Tibial nerve (tissue), 4 donors: ENCODE data around the gene SPATA17. TPM values are rescaled to one million over a fixed set of nuclear protein-coding genes. Genes with fewer than 3 reads are reported as not detected.

Source experiments
- DNase-seq, 2 donors: peaks; one replicate each; pipeline ENCODE4 v3.0.0-alpha.2; 2019; ENCODE audit warnings: low spot score in 2 of 2
- H3K27ac ChIP-seq, 4 donors: fragments of 200-600 bp; sonication (generic) in 3 of 4; one replicate each; pipeline ENCODE4 v1.5.1; 2017 to 2019; ENCODE audit warnings: mild to moderate bottlenecking in 1 of 4
- H3K27me3 ChIP-seq, 2 donors: fragments of 200-600 bp; sonication (generic) in 1 of 2; one replicate each; pipeline versions ENCODE4 v1.5.1 to v1.6.0; 2017 to 2019
- H3K36me3 ChIP-seq, 3 donors: fragments of 200-600 bp; sonication (generic); one replicate each; pipeline ENCODE4 v1.5.1; 2018 to 2019
- H3K4me1 ChIP-seq, 4 donors: fragments of 200-600 bp; sonication (generic) in 3 of 4; one replicate each; pipeline ENCODE4 v1.5.1; 2017 to 2019
- H3K4me3 ChIP-seq, 4 donors: fragments of 200-600 bp; sonication (generic) in 3 of 4; one replicate each; pipeline ENCODE4 v1.5.1; 2017 to 2019; ENCODE audit warnings: mild to moderate bottlenecking in 1 of 4, moderate library complexity in 1 of 4
- H3K9me3 ChIP-seq, 4 donors: fragments of 200-600 bp; sonication (generic) in 3 of 4; one replicate each; pipeline ENCODE4 v1.5.1; 2017 to 2019
- EP300 ChIP-seq, 2 donors: sonication (generic); formaldehyde crosslinking; IDR thresholded peaks; one replicate each; pipeline ENCODE4 v1.6.1; 2017; ENCODE audit warnings: antibody characterized with exemption in 2 of 2, mild to moderate bottlenecking in 1 of 2
- POLR2A ChIP-seq, 2 donors: fragments of 450-650 bp; IDR thresholded peaks; one replicate each; pipeline ENCODE4 v1.6.1; 2017; ENCODE audit warnings: antibody characterized with exemption in 2 of 2, mild to moderate bottlenecking in 2 of 2, moderate library complexity in 2 of 2
- WGBS, 2 donors: methylation state at CpG; one replicate each; pipeline ENCODE4 v1.1.5; 2018; 5-methylcytosine and 5-hydroxymethylcytosine counted together
- total RNA-seq, 4 donors: library from RNA; depleted of rRNA; stranded (reverse); fragments of >200 nt; gene quantifications; one replicate each; pipeline ENCODE4 v1.1.0, GENCODE V29; 2016
- TF ChIP-seq, protein P1 (sequence below), 5 experiments: fragments of 200-600 bp in 3 of 5; fragments of 450-650 bp in 2 of 5; sonication (generic) in 3 of 5; IDR thresholded peaks; one replicate each; pipeline ENCODE4 v1.5.1; 2016 to 2019; ENCODE audit warnings: antibody characterized with exemption in 5 of 5, mild to moderate bottlenecking in 3 of 5, moderate library complexity in 2 of 5

SPATA17 gene
- total RNA-seq, 4 donors from 2014 or later: 0.44 to 1.5 (median 0.91) TPM

DNA sequence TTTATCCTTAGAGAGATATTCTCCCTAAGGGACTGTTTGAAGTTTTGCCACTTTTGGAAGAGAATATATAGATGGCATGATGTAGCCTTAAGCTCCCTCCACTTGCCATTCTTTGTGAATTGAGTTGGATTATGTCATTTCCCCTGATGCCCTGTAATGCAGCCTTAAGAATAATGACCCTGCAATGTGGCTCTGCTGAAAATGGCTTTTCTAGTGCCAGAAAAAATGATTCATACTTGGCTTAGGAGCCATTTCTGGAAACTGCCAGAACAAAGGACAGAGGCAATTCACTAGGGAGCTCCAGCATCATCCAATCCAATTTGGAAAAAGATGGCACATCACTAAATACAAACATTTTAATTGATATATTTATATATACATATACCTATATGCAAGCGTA lies 265.3 kb downstream of the SPATA17 start:
- no peaks in the 10 kb centered on the region for H3K9me3 ChIP-seq
- H3K27ac ChIP-seq: no peak overlapping the region
- H3K27me3 ChIP-seq: no peaks in the 10 kb centered on the region
- peaks cover 0 to 9% (median 0%) of the 10 kb centered on the region in 4 donors for H3K4me1 ChIP-seq
- H3K4me3 ChIP-seq: no peak overlapping the region
- TF ChIP-seq POLR2A (IDR thresholded peaks at IDR 0.05) (no peak), EP300 (IDR thresholded peaks at IDR 0.05) (peak in 1 of 2 donors; percentile 28)
- TF ChIP-seq, protein P1, sequence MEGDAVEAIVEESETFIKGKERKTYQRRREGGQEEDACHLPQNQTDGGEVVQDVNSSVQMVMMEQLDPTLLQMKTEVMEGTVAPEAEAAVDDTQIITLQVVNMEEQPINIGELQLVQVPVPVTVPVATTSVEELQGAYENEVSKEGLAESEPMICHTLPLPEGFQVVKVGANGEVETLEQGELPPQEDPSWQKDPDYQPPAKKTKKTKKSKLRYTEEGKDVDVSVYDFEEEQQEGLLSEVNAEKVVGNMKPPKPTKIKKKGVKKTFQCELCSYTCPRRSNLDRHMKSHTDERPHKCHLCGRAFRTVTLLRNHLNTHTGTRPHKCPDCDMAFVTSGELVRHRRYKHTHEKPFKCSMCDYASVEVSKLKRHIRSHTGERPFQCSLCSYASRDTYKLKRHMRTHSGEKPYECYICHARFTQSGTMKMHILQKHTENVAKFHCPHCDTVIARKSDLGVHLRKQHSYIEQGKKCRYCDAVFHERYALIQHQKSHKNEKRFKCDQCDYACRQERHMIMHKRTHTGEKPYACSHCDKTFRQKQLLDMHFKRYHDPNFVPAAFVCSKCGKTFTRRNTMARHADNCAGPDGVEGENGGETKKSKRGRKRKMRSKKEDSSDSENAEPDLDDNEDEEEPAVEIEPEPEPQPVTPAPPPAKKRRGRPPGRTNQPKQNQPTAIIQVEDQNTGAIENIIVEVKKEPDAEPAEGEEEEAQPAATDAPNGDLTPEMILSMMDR (IDR thresholded peaks at IDR 0.05): no peak
- no peaks in the 10 kb centered on the region for H3K36me3 ChIP-seq
- no peak for DNase-seq
- 34 to 58% methylated on average over 1 of the region's 1 CpG for WGBS, 2 donors

DNA sequence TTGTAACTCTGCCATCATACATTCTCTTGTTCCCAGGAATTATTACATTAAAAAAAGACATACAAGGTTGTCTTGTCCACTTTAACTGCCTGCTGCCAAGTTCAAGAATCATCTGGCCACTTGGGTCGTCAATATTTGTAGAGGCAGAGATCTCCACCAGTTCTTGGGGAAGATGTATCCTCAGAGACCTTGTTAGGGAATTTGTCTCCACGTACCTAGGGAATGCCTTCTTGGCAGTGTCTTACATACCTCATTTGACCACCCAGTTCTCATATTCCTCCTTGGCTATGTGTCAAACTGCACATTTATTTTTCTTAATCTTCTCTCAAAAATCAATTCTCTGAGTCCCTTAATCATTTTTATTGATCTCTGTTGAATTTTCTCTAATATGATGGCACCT lies 266.0 kb downstream of the SPATA17 start:
- H3K4me3 ChIP-seq: no peak overlapping the region
- WGBS, 2 donors: 49 to 53% methylated on average over 2 of the region's 2 CpGs
- no peaks in the 10 kb centered on the region for H3K9me3 ChIP-seq
- no peak for TF ChIP-seq POLR2A (IDR thresholded peaks at IDR 0.05)
- TF ChIP-seq EP300 (IDR thresholded peaks at IDR 0.05): no peak
- TF ChIP-seq, protein P1 (IDR thresholded peaks at IDR 0.05): no peak
- no peak for DNase-seq
- peaks cover 0 to 9% (median 0%) of the 10 kb centered on the region in 4 donors for H3K4me1 ChIP-seq
- no peaks in the 10 kb centered on the region for H3K27me3 ChIP-seq
- H3K27ac ChIP-seq: no peak overlapping the region
- H3K36me3 ChIP-seq: no peaks in the 10 kb centered on the region

DNA sequence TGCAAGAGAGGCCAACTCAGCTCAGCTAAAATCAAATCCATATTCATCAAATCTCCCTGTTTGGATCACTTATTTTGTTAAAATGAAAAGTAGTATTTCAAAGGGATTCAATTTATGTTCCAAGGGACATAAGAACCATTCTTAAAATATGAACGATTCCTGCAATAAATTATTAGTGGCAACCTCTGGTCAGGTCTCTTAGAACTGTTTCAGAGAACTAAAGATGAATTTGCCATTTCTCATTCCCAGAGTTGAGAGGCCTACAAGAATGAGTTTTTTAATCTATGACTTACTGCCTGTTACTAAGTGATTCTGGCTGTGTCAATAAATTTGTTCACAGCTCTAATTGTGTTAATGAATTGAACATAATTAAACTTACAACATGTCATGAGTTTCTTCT lies 268.5 kb downstream of the SPATA17 start:
- no peak overlapping the region for H3K27ac ChIP-seq
- DNase-seq: no peak
- TF ChIP-seq POLR2A (IDR thresholded peaks at IDR 0.05) (no peak), EP300 (IDR thresholded peaks at IDR 0.05) (no peak)
- TF ChIP-seq, protein P1 (IDR thresholded peaks at IDR 0.05): no peak
- WGBS, 2 donors: 38 to 55% methylated on average over 1 of the region's 1 CpG
- H3K4me3 ChIP-seq: no peak overlapping the region
- peaks cover 0 to 9% (median 0%) of the 10 kb centered on the region in 4 donors for H3K4me1 ChIP-seq
- no peaks in the 10 kb centered on the region for H3K36me3 ChIP-seq
- no peaks in the 10 kb centered on the region for H3K9me3 ChIP-seq
- H3K27me3 ChIP-seq: no peaks in the 10 kb centered on the region

DNA sequence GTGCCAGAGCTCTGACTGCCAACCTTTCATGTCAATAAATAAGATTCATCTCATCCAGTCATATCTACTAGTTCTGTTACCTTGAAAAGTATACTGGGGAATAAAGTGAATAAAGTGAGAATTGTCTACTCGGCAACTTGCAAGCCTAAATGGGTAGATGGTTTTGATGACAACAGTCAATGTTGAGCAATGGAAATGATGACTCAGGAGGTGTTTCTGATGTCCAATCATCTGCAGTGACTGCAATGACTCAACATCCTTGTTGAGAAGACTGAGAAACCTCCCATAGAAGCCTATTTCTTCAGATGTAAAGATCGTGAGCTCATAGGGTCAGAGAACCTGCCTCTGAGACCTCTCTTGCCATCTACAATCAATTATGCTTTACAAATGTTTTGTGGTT lies 276.4 kb downstream of the SPATA17 start:
- no peak overlapping the region for H3K4me3 ChIP-seq
- WGBS, 2 donors: 68 to 89% methylated on average over 2 of the region's 2 CpGs
- TF ChIP-seq EP300 (IDR thresholded peaks at IDR 0.05): no peak
- TF ChIP-seq, protein P1 (IDR thresholded peaks at IDR 0.05): no peak
- TF ChIP-seq POLR2A (IDR thresholded peaks at IDR 0.05): no peak
- no peak overlapping the region for H3K27ac ChIP-seq
- no peaks in the 10 kb centered on the region for H3K36me3 ChIP-seq
- no peaks in the 10 kb centered on the region for H3K27me3 ChIP-seq
- no peak for DNase-seq
- H3K4me1 ChIP-seq: no peaks in the 10 kb centered on the region
- no peaks in the 10 kb centered on the region for H3K9me3 ChIP-seq

DNA sequence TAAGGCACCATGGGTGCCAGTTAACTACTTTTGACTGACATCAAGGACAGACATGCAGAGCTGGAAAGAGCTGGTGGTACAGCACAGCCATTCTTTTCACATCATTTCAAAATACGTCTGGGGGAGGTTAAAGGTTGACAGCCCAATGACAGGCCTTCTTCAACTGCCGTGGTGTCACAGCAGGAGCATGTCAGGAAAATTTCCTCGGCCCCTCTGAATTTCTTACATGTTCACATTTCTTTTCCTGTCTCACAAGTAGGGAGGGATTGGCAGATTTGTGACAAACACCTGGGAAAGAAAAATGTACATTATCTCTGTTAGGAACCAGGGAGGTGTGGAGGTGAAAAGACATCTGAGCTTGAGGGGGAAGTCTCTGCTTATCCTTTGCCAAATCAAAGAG lies 279.1 kb downstream of the SPATA17 start:
- Histone ChIP-seq H3K36me3 (no peaks in the 10 kb centered on the region), H3K4me3 (no peak overlapping the region), H3K4me1 (no peaks in the 10 kb centered on the region), H3K9me3 (no peaks in the 10 kb centered on the region), H3K27ac (no peak overlapping the region), H3K27me3 (no peaks in the 10 kb centered on the region)
- 46 to 50% methylated on average over 3 of the region's 3 CpGs for WGBS, 2 donors
- DNase-seq: no peak
- TF ChIP-seq EP300 (IDR thresholded peaks at IDR 0.05): no peak
- TF ChIP-seq, protein P1 (IDR thresholded peaks at IDR 0.05): no peak
- no peak for TF ChIP-seq POLR2A (IDR thresholded peaks at IDR 0.05)
